ENCODE data around the gene ANTKMT.
"Not testable (repeated sequence)": the region's sequence is repeated elsewhere in the genome, so short reads cannot be mapped to it uniquely, and the experiment has no call there.

ANTKMT gene

DNA sequence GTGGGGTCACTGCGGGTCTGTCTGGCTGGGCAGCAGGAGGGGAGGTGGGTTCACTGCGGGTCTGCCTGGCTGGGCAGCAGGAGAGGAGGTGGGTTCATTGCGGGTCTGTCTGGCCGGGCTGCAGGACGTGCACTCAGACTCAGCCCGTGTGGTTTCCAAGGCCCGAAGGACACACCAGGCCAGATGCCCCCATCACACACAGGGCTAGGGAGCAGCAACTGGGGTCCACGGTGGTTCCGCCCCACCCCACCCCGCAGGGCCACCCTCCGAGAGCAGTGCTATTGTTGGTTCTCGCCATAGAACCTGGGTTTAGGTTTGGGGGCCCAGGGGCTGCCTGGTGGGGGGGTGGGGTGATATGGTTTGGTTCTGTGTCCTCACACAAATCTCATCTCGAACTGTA is 25.7 kb downstream of the ANTKMT start:
- DNase-seq: no peak

DNA sequence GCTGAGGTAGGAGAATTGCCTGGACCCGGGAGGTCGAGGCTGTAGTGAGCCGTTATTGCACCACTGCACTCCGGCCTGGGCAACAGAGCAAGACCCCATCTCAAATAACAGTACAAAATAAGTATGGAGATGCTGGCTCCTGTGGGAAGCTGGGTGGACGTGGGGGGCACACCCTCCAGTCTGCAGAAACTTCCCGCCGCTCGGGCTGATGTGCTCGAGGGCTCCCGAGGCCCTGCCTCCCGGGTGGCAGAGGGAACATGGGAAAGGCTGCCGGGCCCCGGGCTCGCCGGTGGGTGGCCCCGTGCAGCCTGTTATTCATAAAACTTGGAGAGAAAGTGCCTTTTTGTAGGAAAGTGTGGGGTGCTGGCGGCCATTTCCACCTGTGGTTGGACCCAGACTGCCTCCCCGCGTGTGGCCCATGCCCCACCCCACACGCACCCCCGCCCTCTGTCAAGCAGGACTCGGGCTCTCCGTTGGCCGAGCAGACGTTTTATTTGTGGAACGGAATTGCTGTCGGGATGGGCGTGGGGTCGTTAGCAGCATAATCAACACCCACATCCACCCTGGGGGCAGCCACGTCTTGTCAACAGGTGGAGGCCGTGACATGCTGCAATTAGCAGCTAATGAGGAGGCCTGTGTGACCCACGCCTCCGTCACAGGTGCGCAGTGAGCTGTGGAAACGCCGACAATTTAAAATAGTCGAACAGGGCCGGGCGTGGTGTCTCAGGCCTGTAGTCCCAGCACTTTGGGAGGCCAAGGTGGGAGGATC is 27.2 kb downstream of the ANTKMT start:
- DNase-seq: no peak

DNA sequence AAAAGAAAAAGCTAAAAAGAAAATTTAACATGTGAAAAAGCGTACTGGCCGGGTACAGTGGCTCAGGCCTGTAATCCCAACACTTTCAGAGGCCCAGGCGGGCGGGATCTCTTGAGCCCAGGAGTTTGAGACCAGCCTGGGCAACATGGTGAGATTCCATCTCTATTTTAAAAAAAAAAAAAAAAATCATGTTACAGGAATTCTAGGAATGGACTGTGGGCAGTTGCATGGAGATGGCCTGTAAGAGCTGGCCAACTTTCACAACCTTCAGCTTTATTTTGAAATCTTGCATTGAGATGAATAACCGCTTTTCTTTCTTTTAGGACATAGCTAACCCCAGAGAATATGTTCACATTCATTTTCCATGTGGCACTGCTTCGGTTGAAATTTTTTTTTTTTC is 28.1 kb downstream of the ANTKMT start:
- DNase-seq: no peak

DNA sequence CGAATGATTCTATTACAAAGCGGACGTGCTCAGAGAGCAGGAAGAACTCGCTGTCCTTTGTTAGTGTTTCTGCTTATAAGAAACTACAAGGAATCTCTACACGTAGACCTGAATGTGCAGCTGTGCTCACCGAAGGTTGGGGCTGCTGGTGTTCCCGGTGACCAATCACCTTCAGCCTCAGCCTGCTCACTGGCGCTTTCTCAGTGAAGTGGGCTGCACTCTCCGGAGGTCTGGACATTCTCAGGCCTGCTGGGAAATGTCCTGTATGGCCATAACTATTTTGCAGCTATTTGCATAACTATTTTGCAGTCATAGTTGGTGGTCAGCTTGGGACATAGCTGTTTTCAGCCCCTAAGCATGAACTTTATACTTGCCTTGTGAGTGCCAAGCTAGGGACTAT is 29.5 kb downstream of the ANTKMT start:
- DNase-seq: no peak

DNA sequence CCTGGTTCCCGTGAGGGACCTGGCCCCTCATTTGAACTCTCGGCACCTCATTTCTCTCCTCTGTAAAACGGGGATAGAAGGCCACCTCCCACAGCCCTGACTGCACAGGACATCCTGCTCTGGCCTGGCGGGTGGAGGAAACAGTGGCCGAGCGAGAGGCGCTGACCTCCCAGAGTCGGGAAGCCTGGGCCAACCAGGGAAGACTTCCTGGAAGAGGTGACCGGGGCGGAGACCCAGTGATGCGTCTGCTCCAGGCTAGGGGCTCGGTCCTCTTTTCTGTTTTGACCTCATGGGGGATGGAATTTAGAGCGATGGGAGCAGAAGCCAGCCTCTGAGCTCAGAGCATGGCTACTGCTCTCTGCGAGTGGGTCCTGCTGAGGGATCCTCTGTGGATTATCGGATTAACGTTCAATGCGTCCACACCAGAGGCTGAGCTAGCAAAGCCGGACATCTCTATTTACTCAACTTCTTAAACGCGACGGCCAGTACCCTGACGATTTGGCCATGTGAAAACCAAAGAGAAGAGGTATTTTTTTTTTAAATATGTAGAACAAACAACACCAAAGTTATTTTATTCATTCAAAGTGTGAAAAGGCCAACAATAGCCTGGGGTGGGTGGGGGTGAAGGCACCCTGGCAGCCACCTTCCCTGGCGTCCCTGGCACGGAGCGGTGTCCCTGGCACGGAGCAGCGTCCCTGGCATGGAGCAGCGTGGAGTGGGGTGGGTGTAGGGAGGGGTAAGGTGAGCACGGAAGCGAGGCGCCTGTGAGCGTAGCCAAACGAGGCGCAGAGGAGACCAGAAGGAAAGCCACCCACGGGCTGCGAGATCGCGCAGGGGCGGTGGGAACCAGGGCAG is 30.4 kb downstream of the ANTKMT start:
- DNase-seq: no peak

DNA sequence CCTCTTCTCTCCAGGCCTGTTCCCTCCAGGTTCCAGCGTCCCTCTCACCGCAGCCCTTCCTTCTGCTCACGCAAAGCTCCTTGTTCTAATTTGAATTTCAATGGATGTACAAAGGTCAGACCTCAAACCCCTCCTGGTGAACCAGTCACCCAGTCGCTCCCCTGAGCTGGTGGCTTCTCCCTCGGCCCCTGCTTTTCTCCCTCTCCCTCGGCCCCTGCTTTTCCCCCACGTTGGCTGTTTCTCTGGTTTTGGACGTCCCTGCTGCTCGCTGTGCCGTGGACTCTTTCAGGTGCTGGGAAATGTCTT is 31.0 kb downstream of the ANTKMT start:
- DNase-seq: no peak

DNA sequence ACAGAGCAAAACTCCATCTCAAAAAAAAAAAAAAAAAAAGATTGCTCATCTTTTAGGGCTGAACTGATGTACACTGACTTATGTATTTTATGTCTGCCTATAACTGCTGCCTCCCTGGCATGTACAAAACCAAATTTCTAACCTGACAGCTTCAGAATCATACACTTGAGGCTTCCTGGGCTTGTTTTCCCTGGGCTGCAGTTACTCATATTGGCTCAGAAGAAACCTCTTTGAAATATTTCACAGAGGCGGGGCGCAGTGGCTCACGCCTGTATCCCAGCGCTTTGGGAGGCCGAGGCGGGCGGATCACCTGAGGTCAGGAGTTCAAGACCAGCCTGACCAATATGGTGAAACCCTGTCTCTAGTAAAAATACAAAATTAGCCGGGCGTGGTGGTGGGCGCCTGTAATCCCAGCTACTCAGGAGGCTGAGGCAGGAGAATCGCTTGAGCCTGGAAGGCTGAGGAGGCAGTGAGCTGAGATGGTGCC is 33.2 kb downstream of the ANTKMT start:
- DNase-seq: not testable (repeated sequence)

DNA sequence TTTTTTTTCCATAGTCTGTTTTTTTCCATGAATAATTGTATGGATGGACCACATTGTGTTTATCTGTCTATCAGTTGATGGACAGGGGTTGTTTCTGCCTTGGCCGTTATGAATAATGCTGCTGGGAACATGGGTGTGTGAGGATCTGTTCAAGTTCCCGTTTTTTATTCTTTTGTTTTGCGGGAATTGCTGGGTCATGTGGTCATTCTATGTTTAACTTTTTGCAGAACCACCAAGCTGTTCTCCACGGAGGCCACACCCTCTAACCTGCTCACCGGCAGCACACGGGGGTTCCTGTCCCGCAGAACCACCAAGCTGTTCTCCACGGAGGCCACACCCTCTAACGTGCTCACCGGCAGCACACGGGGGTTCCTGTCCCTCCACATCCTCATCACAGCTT is 33.7 kb downstream of the ANTKMT start:
- DNase-seq: no peak

DNA sequence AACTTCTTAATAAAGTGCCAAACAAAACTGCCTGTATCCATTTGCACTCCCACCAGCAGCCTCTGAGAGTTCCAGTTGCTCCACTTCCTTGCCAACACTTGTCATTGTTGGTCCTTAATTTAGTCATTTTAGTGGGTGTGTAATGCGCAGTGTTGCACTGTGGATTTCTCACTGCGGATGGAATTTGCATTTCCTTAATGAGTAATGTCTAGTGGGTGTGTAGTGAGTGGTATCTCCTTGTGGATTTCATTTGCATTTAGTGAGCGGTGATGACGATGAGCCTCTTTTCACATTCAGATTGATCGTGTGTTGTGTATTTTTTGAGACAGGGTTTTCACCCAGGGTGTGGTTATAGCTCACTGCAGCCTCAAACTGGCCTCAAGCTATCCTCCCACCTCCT is 35.5 kb downstream of the ANTKMT start:
- no peak for DNase-seq

DNA sequence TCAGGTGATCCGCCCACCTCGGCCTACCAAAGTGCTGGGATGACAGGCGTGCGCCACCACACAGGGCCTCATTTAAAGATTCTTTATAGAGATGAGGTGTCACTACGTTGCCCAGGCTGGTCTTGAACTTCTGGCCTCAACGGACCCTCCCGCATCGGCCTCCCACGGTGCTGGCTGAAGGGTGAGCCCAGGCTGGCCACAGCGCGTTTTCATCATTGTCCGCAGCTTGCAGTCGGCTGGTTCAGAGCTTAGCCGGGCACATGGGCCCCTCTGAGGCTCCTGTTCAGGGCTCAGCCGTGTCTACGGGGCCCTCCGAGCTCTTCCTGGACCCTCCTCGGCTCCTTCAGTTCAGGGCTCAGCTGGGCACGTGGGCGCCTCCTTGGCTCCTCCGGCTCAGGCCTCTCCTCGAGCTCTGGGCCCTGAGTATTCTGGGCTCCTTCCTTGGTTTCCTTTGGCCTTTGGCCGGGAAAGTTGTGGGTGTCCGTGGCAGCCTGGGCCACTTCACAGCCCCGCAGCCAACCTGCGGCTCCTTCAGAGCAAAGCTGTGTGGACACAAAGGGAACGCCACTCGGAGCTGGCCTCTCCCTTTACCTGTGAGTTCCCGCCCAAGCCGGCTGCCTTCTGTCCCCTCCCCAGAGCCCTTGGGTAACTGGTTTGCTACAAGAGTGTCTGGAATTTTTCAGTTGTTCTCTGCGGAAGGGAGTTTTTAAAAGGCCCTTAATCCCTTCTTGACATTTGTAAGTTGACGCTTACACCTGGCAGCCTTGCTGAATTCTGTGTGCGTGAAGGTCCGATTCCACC is 38.4 kb downstream of the ANTKMT start:
- DNase-seq: no peak

DNA sequence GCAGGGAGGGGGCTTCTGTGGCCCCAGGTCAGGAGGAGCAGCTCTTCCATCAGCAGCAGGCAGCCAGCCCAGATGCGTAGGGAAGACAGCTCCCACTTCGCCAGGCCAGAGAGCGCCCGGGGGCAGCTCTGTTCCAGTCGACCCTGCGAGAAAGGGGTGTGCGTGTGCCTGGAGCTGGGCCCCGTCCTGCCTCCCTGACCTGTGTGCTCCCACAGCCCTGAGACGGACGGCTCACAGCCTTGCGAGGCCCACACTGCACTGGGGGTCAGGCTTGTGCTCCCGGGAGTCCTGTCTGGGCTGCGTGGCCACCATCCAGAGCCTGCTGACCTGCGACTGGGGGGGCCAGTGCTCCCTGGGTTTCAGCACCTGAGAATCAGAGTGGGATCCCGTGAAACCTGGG is 39.1 kb downstream of the ANTKMT start:
- no peak for DNase-seq

DNA sequence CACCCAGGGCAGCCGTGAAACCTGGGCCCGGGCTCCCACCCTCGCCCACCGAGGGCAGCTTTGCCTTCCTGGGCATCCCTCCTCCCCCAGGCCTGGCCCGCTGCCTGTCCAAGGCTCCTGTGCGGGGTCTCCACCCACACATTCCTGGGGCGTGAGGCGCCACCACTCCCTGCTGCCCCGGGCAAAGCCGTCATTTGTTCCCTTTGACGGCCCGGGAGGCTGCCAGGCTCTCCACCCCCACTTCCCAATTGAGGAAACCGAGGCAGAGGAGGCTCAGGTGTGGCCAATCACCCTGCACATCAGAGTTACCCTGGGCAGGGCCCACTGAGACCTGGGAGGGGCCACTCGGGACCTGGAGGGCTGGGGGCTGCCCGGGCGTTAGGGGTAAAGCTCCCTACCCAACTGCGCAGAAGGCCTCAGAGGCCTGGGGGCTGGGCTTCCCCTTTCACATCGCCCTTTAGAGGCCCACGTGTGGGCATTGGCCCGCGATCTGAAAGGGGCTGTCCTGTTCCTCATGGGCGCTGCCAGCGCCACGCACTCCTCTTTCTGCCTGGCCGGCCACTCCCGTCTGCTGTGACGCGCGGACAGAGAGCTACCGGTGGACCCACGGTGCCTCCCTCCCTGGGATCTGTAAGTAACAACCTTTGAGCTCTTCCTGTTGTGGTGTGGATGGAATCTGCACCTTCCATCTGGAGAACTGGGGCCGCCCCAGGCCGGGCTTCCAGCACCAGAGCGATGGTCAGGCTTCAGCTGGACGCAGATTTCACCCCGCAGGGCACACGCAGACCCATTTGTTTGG is 39.8 kb downstream of the ANTKMT start, which contains the start of gene MSLN:
Gene MSLN (plus strand): TSS at position 190 of the 799 bp plus-strand sequence. CDS start 1,947 bp downstream, outside the sequence.
- DNase-seq: no peak

DNA sequence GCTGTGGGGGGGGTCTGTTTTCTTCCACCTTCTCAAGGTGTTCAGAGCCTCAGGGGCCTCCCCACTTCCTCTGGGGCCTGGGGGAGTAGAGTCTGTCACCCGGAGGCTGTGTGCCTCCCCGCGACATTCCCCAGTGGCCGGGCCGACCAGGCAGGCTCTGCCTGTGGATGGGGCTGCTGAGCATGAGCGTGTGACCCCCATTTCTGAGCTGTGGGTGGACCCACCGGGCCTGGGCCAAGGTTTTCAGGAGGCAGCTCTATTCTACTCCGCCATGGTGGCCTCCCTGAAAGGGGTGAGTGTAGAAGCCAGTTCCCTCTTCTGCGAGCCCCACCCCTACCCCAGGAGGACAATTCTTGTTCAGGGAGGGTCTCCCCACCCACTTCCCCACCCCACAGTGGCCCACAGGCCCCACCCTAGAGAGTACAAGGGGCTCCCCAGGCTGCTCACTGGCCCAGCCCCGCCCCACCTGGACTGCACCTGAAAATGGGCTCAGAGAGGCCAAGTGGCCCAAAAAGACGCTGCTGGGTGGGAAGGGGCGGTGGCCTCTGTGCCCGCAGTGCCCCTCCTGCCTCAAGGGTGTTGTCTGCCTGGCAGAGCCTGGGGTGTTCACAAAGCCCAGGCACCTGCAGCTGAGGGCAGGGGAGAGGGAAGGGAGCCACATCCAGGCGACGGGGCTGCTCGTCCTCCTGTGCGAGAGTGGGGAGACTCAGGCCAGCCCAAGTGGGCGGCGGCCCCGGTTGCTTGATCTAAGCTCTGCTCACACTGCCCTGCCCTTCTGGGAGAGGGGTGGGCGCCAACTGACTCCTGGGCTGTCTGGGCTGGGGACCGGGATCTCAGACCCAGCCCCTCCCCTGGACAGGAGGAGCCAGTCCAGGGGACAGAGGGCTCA is 40.9 kb downstream of the ANTKMT start:
- no peak for DNase-seq

DNA sequence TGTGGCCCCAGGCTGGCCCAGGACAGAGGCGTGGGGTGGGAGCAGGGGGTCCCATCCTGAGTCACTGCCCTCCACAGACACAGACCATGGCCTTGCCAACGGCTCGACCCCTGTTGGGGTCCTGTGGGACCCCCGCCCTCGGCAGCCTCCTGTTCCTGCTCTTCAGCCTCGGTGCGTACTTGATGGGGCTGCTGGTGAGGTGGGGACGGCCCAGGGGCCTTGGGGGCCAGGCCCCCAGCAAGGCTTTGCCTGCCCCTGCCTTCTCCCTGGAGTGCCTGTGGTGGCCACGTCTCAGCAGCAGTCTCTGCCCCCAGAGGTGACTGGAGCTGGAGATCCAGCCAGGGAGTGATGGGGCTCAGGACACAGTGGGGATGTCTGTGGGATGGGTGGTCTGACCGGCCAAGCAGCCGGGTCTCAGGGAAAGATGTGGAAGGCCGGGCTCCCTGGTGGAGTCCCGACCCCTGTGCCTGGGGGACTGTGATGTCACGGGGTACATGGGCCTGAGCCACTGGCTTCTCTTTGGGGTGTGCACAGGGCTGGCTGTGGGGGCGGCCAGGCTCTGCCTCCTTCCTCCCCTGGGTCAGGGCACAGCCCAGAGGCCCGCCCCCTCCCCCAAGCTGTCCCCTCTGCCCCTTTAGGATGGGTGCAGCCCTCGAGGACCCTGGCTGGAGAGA is 41.8 kb downstream of the ANTKMT start:
- no peak for DNase-seq

DNA sequence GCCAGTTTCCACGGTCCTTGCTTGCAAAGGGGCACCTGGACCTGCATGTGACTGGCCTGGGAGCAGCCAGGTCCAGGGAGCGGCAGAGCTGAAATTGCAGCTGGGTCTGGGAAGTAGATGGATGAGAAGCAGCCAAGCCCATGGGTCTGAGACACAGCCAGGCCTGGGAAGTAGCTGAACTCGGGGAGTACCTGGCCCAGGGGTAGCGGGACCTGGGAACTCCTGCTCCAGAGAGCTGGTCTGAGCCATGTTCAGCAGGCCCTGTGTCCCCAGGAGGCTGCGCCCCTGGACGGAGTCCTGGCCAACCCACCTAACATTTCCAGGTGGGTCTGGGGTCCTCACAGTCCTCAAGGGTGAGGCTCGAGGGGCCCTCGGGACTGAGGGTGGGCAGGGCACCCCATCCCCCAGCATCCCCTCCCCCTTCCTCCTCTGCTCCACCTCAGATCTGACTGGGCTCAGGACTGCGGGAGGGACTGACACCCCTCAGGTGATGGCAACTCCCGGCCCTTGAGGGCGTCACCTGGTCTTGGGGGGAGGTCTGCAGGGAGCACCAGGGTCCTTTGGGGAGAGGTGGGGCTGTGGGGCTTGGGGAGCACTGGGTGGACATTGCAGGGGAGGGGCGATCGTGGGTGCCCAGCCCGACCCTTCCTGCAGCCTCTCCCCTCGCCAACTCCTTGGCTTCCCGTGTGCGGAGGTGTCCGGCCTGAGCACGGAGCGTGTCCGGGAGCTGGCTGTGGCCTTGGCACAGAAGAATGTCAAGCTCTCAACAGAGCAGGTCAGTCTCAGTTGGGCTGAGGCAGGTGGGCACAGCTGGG is 42.6 kb downstream of the ANTKMT start:
- no peak for DNase-seq

DNA sequence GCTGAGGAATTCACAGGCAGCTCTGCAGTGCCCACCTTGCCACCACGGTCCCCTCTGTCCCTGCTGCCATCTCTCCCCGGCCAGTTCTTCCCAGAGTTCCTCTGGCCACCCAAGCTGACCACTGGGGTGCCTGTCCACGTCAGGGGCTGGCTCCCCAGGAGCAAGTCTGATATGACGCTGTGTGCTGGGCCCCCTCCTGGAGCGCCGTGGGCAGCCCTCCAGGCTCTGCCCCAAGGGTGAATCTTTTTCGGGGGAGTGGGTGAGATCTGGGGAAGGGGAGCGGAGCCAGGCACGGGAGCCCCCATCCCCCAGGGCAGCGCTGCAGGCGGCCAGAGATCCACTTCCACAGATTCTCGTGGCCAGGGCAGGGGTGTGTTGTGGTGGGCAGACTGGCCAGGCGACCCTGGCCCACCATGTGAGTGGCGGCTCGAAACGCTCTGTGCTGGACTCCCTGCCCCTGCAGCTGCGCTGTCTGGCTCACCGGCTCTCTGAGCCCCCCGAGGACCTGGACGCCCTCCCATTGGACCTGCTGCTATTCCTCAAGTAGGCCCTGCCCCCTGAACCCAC is 43.3 kb downstream of the ANTKMT start:
- DNase-seq: no peak

DNA sequence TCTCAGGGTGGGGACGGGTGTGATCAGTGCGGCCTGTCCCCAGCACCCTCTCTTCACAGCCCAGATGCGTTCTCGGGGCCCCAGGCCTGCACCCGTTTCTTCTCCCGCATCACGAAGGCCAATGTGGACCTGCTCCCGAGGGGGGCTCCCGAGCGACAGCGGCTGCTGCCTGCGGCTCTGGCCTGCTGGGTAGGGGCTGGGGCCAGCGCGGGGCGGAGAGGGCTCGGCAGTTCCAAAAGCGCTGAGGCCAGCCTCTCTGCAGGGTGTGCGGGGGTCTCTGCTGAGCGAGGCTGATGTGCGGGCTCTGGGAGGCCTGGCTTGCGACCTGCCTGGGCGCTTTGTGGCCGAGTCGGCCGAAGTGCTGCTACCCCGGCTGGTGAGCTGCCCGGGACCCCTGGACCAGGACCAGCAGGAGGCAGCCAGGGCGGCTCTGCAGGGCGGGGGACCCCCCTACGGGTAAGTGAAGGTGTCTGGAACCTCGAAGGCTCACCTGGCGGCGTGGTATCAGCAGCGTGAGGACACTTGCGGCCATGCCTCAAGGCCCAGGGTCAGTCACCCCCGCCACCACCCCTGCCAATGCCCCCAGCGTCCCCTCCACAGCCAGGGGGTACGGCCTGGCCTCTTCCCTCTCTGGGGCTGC is 44.0 kb downstream of the ANTKMT start:
- no peak for DNase-seq

DNA sequence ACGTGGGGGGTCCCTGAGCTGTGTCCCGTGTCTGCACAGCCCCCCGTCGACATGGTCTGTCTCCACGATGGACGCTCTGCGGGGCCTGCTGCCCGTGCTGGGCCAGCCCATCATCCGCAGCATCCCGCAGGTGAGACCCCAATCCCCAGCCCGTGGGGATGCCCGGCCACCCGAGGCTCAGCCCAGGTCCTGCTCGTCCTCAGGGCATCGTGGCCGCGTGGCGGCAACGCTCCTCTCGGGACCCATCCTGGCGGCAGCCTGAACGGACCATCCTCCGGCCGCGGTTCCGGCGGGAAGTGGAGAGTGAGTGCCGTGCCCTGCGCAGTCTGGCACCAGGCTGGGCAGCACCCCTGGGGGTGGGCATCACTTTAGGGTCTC is 44.5 kb downstream of the ANTKMT start:
- no peak for DNase-seq

All from activated CD4-positive, alpha-beta T cell treated with anti-CD3 and anti-CD28 coated beads for 48 hours (primary cell).